ENCODE results near the gene VSIG10L2. TPM values are rescaled to one million over a fixed set of nuclear protein-coding genes. Genes with fewer than 3 reads are reported as not detected.

Gene VSIG10L2
- total RNA-seq, 1 experiment from 2014 or later = not detected

DNA sequence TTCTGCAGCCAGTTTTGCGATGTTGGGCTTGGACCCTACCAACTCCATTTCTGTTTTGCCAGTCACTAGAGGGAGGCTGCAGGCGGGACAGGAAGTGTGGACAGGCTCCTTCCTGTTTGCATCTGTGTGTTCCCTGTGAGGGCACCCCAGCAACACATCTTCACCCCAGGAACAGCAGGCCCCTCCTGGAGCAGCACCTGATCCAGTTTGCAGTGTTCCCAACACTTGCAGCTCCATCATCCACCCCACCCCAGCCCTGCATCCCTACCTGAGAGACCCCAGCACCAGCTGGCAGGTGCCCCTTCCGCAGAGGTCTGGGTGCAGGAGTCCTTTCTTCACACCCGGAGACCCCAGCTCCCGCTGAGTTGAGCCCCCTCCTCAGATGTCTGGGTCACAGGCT is 7.4 kb upstream of the VSIG10L2 start:
- Histone ChIP-seq H3K4me1 (ENCODE audit: control insufficient read depth in 1 of 2, insufficient read depth in 2 of 2, low read length in 2 of 2) (peaks cover 0 to 12% of the 10 kb centered on the region in 2 experiments; a peak in 2 of 4 replicates), H2AFZ (ENCODE audit: low read depth, low read length, poor library complexity, severe bottlenecking) (peak overlapping the region; percentile 35), H3K36me3 (ENCODE audit: control insufficient read depth in 1 of 2, insufficient read depth in 2 of 2, low read length in 2 of 2) (no peaks in the 10 kb centered on the region), H3K27ac (ENCODE audit: low read depth, low read length) (no peak overlapping the region), H3K9me2 (ENCODE audit: insufficient read depth) (no peaks in the 10 kb centered on the region), H3K9ac (ENCODE audit: low read length) (no peak overlapping the region), H3K79me2 (ENCODE audit: insufficient read depth, low read length) (no peaks in the 10 kb centered on the region), H3K27me3 (ENCODE audit: insufficient read depth, low read length) (no peaks in the 10 kb centered on the region), H3K9me3 (ENCODE audit: control insufficient read depth in 1 of 2, insufficient read depth in 1 of 2, low read depth in 1 of 2, low read length in 2 of 2) (no peaks in the 10 kb centered on the region), H3K4me3 (replicated peaks in 1 of 2; ENCODE audit: low read depth in 1 of 2, low read length in 2 of 2) (0 out of 4 replicates have a peak overlapping the region, but pooled peaks of 1 of the 2 experiments have one; percentile 16), H3K4me2 (ENCODE audit: low read length) (peak overlapping the region; percentile 49), H4K20me1 (ENCODE audit: insufficient read depth) (no peaks in the 10 kb centered on the region)
- ChIA-PET CTCF (interaction anchor here (1.9 kb wide), 1 partner anchor 256 kb away, joined by 5 read pairs; no protein-coding TSS in a partner anchor), RAD21 (ENCODE audit: low non-redundant PET in 1 of 2, low total read pairs in 2 of 2, uncharacterized antibody in 2 of 2, unreplicated experiment in 2 of 2) (no interaction called here), POLR2A (no interaction called here)
- no TSS peak for BruUV-seq (replicated peaks)
- ATAC-seq (peak; percentile 48), DNase-seq (ENCODE audit: low read depth, low spot score) (no peak)
- TF ChIP-seq TCF7L2 (IDR thresholded peaks at IDR 0.05; ENCODE audit: borderline replicate concordance, extremely low read depth, insufficient read depth, insufficient read length) (no peak), ZNF274 (IDR thresholded peaks at IDR 0.05; ENCODE audit: low read depth, low read length) (no peak), EZH2 (IDR thresholded peaks at IDR 0.05) (no peak), JUND (IDR thresholded peaks at IDR 0.05) (no peak), POLR2AphosphoS5 (IDR thresholded peaks at IDR 0.05; ENCODE audit: low read depth, low read length) (no peak), SP1 (IDR thresholded peaks at IDR 0.05; ENCODE audit: low read depth) (no peak), EGR1 (IDR thresholded peaks at IDR 0.05; ENCODE audit: low read depth) (no peak), CBX3 (IDR thresholded peaks at IDR 0.05; ENCODE audit: low read depth) (no peak)
- TF ChIP-seq, protein P1, sequence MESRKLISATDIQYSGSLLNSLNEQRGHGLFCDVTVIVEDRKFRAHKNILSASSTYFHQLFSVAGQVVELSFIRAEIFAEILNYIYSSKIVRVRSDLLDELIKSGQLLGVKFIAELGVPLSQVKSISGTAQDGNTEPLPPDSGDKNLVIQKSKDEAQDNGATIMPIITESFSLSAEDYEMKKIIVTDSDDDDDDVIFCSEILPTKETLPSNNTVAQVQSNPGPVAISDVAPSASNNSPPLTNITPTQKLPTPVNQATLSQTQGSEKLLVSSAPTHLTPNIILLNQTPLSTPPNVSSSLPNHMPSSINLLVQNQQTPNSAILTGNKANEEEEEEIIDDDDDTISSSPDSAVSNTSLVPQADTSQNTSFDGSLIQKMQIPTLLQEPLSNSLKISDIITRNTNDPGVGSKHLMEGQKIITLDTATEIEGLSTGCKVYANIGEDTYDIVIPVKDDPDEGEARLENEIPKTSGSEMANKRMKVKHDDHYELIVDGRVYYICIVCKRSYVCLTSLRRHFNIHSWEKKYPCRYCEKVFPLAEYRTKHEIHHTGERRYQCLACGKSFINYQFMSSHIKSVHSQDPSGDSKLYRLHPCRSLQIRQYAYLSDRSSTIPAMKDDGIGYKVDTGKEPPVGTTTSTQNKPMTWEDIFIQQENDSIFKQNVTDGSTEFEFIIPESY (IDR thresholded peaks at IDR 0.05; ENCODE audit: extremely low read depth, insufficient replicate concordance, low read length) = no peak
- TF ChIP-seq, protein P2, sequence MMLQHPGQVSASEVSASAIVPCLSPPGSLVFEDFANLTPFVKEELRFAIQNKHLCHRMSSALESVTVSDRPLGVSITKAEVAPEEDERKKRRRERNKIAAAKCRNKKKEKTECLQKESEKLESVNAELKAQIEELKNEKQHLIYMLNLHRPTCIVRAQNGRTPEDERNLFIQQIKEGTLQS (IDR thresholded peaks at IDR 0.05) = no peak
- intact Hi-C loops (cut with micrococcal nuclease) = no loop called here
